ENCODE data around the gene TARBP1.

- TF ChIP-seq CTCF (IDR thresholded peaks at IDR 0.05) (no peak), POLR2A (IDR thresholded peaks at IDR 0.05) (no peak)
Observed at GRCh38 chr1:234400773-234401172, 78.2 kb downstream of the TARBP1 start.

All from thyroid gland (tissue), 4 donors.